ENCODE data around the gene FBXL19. TPM values are rescaled to one million over a fixed set of nuclear protein-coding genes. Genes with fewer than 3 reads are reported as not detected.

The FBXL19 gene
- total and polyA plus RNA-seq, 9 of the 15 experiments (the other 6 are each of a cell fraction or from before 2014, with no cell fraction given) = 0.13 to 48.0 (median 13.5) TPM; not detected in 1

GRCh38 chr16:30894540-30895368 is 28.6 kb upstream of the FBXL19 start (continued):
- TF ChIP-seq BDP1 (IDR thresholded peaks at IDR 0.05; ENCODE audit: insufficient read depth, insufficient read length) = no peak
- TF ChIP-seq SRSF7 (optimal IDR thresholded peaks at IDR 0.05; ENCODE audit: low read depth, low read length) = no peak
- TF ChIP-seq ZBTB40 (IDR thresholded peaks at IDR 0.05) = no peak; the same call in 1 of the 2 replicates
- TF ChIP-seq ZBTB40 (CRISPR knock-in tag; IDR thresholded peaks at IDR 0.05) = no peak
- TF ChIP-seq RBM15 (IDR thresholded peaks at IDR 0.05; ENCODE audit: insufficient read depth, low read length) = no peak
- no peak for TF ChIP-seq SNRNP70 (optimal IDR thresholded peaks at IDR 0.05; ENCODE audit: low read depth, low read length)
- no peak for TF ChIP-seq SP1 (CRISPR knock-in tag; IDR thresholded peaks at IDR 0.05)
- TF ChIP-seq XRCC3 (IDR thresholded peaks at IDR 0.05) = no peak
- no peak for TF ChIP-seq NELFE (IDR thresholded peaks at IDR 0.05; ENCODE audit: insufficient read depth, insufficient read length)
- TF ChIP-seq ESRRB (CRISPR knock-in tag; IDR thresholded peaks at IDR 0.05; ENCODE audit: borderline replicate concordance) = no peak
- TF ChIP-seq LARP7 (IDR thresholded peaks at IDR 0.05) = no peak
- TF ChIP-seq KDM4B (IDR thresholded peaks at IDR 0.05; ENCODE audit: borderline replicate concordance in 2 of 2, low read depth in 1 of 2) = 0 out of 4 replicates have a peak, but pooled peaks of 1 of the 2 experiments have one; percentile 17
- peak; percentile 81 for TF ChIP-seq CEBPB (tag; IDR thresholded peaks at IDR 0.05)
- no peak for TF ChIP-seq CAMTA2 (CRISPR knock-in tag; conservative IDR thresholded peaks at IDR 0.05)
- peak; percentile 20; the same call in 1 of the 2 replicates for TF ChIP-seq GATA2 (CRISPR knock-in tag; IDR thresholded peaks at IDR 0.05)
- no peak for TF ChIP-seq SLC30A9 (CRISPR knock-in tag; IDR thresholded peaks at IDR 0.05)
- no peak for TF ChIP-seq ZNF586 (CRISPR knock-in tag; conservative IDR thresholded peaks at IDR 0.05)
- no peak for TF ChIP-seq PTTG1 (tag; IDR thresholded peaks at IDR 0.05; ENCODE audit: low read depth)
- TF ChIP-seq TOE1 (IDR thresholded peaks at IDR 0.05; ENCODE audit: borderline replicate concordance) = no peak; the same call in 1 of the 2 replicates
- TF ChIP-seq TOE1 (CRISPR knock-in tag; IDR thresholded peaks at IDR 0.05; ENCODE audit: borderline replicate concordance, low read depth) = no peak
- TF ChIP-seq TRIM28 (IDR thresholded peaks at IDR 0.05) = no peak

All from K562 (cell line).